Fibroblast of lung (primary cell): Measurements from ENCODE around the gene WDR86. TPM values are rescaled to one million over a fixed set of nuclear protein-coding genes. Genes with fewer than 3 reads are reported as not detected.

Experiments used
- DNase-seq, 2 donors: peaks; one replicate each; pipeline versions ENCODE4 v3.0.0 to v3.0.0-alpha.2; 2010; ENCODE audit warnings: low read depth in 2 of 2
- H2AFZ ChIP-seq: 2 replicates; pipeline ENCODE4 v1.5.1; 2012; ENCODE audit warnings: low read length, control low read depth, inconsistent platforms
- H3K27ac ChIP-seq: 2 replicates; pipeline ENCODE4 v1.5.1; 2011; ENCODE audit warnings: low read length, control low read depth; ENCODE audit not compliant: insufficient read depth
- H3K27me3 ChIP-seq: 2 replicates; pipeline ENCODE4 v1.5.1; 2011; ENCODE audit warnings: mild to moderate bottlenecking, low read length; ENCODE audit not compliant: control insufficient read depth, insufficient read depth
- H3K36me3 ChIP-seq: 2 replicates; pipeline ENCODE4 v1.5.1; 2011; ENCODE audit warnings: low read length; ENCODE audit not compliant: control insufficient read depth, insufficient read depth
- H3K4me1 ChIP-seq: 2 replicates; pipeline ENCODE4 v1.5.1; 2011; ENCODE audit warnings: low read length; ENCODE audit not compliant: control insufficient read depth, insufficient read depth; ENCODE audit errors: extremely low read depth
- H3K4me2 ChIP-seq: 2 replicates; pipeline ENCODE4 v1.5.1; 2011; ENCODE audit warnings: low read length, control low read depth; ENCODE audit not compliant: insufficient read depth; ENCODE audit errors: extremely low read depth
- H3K4me3 ChIP-seq, 4 experiments: fragments of 200-600 bp in 1 of 4; sonication (generic) in 1 of 4; replicated peaks in 1 of 4; 2 replicates each; pipeline ENCODE4 v1.5.1; 2011 to 2016; ENCODE audit warnings: low read length in 4 of 4, low read depth in 3 of 4, mild to moderate bottlenecking in 3 of 4, control low read depth in 2 of 4, inconsistent platforms in 1 of 4, mixed read lengths in 1 of 4; ENCODE audit not compliant: insufficient read depth in 1 of 4; ENCODE audit errors: control extremely low read depth in 1 of 4
- H3K79me2 ChIP-seq: 2 replicates; pipeline ENCODE4 v1.5.1; 2012; ENCODE audit warnings: mild to moderate bottlenecking, low read length, inconsistent platforms; ENCODE audit not compliant: control insufficient read depth, insufficient read depth
- H3K9ac ChIP-seq: 2 replicates; pipeline ENCODE4 v1.5.1; 2011; ENCODE audit warnings: mild to moderate bottlenecking, low read length, control low read depth; ENCODE audit not compliant: insufficient read depth
- H3K9me3 ChIP-seq: 2 replicates; pipeline ENCODE4 v1.5.1; 2012; ENCODE audit warnings: low read depth, low read length; ENCODE audit not compliant: control insufficient read depth, insufficient read depth
- H4K20me1 ChIP-seq: 2 replicates; pipeline ENCODE4 v1.5.1; 2011; ENCODE audit warnings: low read length; ENCODE audit not compliant: control insufficient read depth, insufficient read depth; ENCODE audit errors: extremely low read depth
- EZH2 ChIP-seq: IDR thresholded peaks from 2 replicates; pipeline ENCODE4 v1.5.1; 2012; ENCODE audit warnings: low read length, control low read depth, mild to moderate bottlenecking; ENCODE audit errors: missing control alignments
- polyA plus RNA-seq, 2 donors: library from polyadenylated mRNA; depleted of rRNA in 1 of 2; stranded (reverse) in 1 of 2; unstranded in 1 of 2; fragments of >200 nt; gene quantifications; 2 replicates each; pipeline ENCODE4 v1.2.1, GENCODE V29; 2011 to 2012; ENCODE audit warnings: missing spikeins in 1 of 2
- total RNA-seq: library from RNA; depleted of rRNA; stranded (reverse); fragments of >200 nt; gene quantifications from 2 replicates; pipeline ENCODE4 v1.2.1, GENCODE V29; 2014
- TF ChIP-seq, protein P1 (sequence below), 2 donors: IDR thresholded peaks in 1 of 2; conservative IDR thresholded peaks in 1 of 2; 1 replicate in 1 of 2; 2 replicates in 1 of 2; pipeline ENCODE4 v1.5.1; 2011 to 2012; ENCODE audit warnings: low read length in 2 of 2, control low read depth in 1 of 2, inconsistent platforms in 1 of 2, low read depth in 1 of 2, mild to moderate bottlenecking in 1 of 2

Gene WDR86
- total and polyA plus RNA-seq, 2 donors (not counting 1 experiment from before 2014, with no cell fraction given) = 0.33 TPM; not detected in 1

DNA sequence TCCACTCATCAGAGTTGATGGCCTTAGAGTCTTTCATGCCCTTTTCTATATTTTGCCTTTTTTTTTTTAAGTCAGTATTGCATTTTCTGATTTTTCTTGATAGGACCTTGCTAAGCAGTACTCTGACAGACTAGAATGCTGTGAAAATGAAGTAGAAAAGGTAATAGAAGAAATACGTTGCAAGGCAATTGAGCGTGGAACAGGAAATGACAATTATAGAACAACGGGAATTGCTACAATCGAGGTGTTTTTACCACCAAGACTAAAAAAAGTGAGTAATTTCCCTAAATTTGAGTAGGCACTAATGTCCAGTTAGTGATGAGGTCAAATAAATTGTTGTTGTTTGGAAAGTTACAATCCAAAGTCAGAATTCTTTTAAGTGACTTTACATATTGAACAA, 60.9 kb downstream of the WDR86 start:
- Histone ChIP-seq H3K4me2 (no peak overlapping the region), H3K27me3 (no peaks in the 10 kb centered on the region), H3K27ac (no peak overlapping the region), H3K36me3 (peaks cover 13% of the 10 kb centered on the region), H3K9me3 (no peaks in the 10 kb centered on the region), H4K20me1 (no peaks in the 10 kb centered on the region), H3K4me1 (no peaks in the 10 kb centered on the region), H2AFZ (no peak overlapping the region), H3K79me2 (no peaks in the 10 kb centered on the region), H3K4me3 (no peak overlapping the region), H3K9ac (no peak overlapping the region)
- no peak for DNase-seq
- TF ChIP-seq, protein P1, sequence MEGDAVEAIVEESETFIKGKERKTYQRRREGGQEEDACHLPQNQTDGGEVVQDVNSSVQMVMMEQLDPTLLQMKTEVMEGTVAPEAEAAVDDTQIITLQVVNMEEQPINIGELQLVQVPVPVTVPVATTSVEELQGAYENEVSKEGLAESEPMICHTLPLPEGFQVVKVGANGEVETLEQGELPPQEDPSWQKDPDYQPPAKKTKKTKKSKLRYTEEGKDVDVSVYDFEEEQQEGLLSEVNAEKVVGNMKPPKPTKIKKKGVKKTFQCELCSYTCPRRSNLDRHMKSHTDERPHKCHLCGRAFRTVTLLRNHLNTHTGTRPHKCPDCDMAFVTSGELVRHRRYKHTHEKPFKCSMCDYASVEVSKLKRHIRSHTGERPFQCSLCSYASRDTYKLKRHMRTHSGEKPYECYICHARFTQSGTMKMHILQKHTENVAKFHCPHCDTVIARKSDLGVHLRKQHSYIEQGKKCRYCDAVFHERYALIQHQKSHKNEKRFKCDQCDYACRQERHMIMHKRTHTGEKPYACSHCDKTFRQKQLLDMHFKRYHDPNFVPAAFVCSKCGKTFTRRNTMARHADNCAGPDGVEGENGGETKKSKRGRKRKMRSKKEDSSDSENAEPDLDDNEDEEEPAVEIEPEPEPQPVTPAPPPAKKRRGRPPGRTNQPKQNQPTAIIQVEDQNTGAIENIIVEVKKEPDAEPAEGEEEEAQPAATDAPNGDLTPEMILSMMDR (conservative IDR thresholded peaks at IDR 0.05 in 1 of 2, IDR thresholded peaks at IDR 0.05 in 1 of 2; ENCODE audit: low read depth in 1 of 2, low read length in 2 of 2) = no peak
- TF ChIP-seq EZH2 = no peak

DNA sequence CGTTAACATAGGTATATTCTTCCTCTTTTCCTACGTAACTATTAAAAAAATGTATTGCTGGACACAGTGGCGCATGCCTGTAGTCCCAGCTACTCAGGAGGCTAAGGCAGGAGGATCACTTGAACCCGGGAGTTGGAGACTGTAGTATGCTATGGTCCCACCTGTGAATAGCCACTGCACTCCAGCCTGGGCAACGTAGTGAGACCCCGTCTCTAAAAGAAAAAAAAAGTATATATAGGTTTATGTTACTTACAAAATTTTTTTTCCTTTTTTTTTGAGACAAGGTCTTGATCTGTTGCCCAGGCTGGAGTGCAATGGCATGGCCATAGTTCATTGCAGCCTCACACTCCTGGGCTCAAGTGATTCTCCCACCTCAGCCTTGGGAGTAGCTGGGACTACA, 62.6 kb downstream of the WDR86 start:
- Histone ChIP-seq H3K79me2 (peaks cover 14% of the 10 kb centered on the region), H3K27me3 (no peaks in the 10 kb centered on the region), H4K20me1 (no peaks in the 10 kb centered on the region), H3K9ac (no peak overlapping the region), H3K4me2 (no peak overlapping the region), H3K9me3 (no peaks in the 10 kb centered on the region), H2AFZ (no peak overlapping the region), H3K4me3 (no peak overlapping the region), H3K36me3 (peaks cover 9% of the 10 kb centered on the region), H3K4me1 (no peaks in the 10 kb centered on the region), H3K27ac (no peak overlapping the region)
- DNase-seq = no peak
- TF ChIP-seq EZH2 = no peak
- TF ChIP-seq, protein P1 (conservative IDR thresholded peaks at IDR 0.05 in 1 of 2, IDR thresholded peaks at IDR 0.05 in 1 of 2; ENCODE audit: low read depth in 1 of 2, low read length in 2 of 2) = no peak

DNA sequence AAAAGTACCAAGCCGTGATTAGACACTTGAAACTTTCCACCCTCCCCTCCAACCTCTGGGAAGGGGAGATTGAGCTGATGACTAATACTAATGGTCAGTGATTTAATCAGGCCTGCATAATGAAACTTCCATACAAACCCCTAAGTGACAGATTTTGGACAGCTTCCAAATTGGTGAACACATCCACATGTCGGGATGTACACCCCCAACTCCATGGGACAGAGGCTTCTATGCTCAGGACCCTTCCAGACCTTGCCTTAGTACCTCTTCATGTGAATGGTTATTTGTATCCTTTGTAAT, 63.4 kb downstream of the WDR86 start:
- no peak overlapping the region for H3K4me2 ChIP-seq
- no peaks in the 10 kb centered on the region for H3K9me3 ChIP-seq
- H3K9ac ChIP-seq = no peak overlapping the region
- peaks cover 14% of the 10 kb centered on the region for H3K79me2 ChIP-seq
- no peak for TF ChIP-seq EZH2
- TF ChIP-seq, protein P1 (conservative IDR thresholded peaks at IDR 0.05 in 1 of 2, IDR thresholded peaks at IDR 0.05 in 1 of 2; ENCODE audit: low read depth in 1 of 2, low read length in 2 of 2) = no peak
- H3K36me3 ChIP-seq = peaks cover 7% of the 10 kb centered on the region
- H4K20me1 ChIP-seq = no peaks in the 10 kb centered on the region
- H2AFZ ChIP-seq = no peak overlapping the region
- no peak overlapping the region for H3K27ac ChIP-seq
- no peak overlapping the region for H3K4me3 ChIP-seq
- DNase-seq = peak in 1 of 2 donors; percentile 30
- no peaks in the 10 kb centered on the region for H3K27me3 ChIP-seq
- H3K4me1 ChIP-seq = no peaks in the 10 kb centered on the region
